ENCODE data around the gene EPB41L4B.

DNA sequence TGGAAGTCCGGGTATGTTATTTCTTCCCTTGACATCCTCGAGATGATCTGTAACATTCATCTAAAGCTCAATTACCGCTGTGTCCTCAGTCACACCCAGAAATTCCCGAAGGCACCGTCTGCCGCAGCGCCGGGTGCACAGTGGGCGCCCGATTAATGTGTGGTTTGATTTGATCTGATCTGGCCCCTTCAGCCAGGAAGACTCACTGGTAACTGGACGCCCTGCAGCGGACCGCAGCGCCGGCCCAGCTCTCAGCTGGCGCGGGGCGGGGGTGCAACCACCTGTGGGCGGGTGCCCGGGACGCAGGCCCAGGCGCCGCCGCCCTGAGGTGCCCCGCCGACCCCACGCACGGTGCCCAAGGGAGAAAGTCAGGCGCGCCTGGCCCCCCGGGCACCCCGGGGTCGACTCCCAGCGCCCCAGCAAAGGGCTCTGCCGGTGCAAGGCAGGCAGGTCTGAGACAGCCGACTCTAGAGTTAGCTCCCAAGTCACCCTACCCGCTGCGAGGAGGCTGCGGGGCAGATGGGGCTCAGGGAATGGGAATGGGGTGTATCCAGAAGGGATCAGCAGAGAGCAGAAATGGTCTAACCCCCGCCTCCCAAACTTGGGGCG is 1.7 kb downstream of the EPB41L4B start:
- TF ChIP-seq EGR1 (IDR thresholded peaks at IDR 0.05; ENCODE audit: low read depth) (no peak), EZH2phosphoT487 (IDR thresholded peaks at IDR 0.05; ENCODE audit: borderline replicate concordance) (no peak), POLR2A (IDR thresholded peaks at IDR 0.05; ENCODE audit: borderline replicate concordance, extremely low read depth, insufficient read depth, insufficient read length) (no peak), RAD21 (IDR thresholded peaks at IDR 0.05; ENCODE audit: low read depth) (no peak), POLR2AphosphoS5 (IDR thresholded peaks at IDR 0.05; ENCODE audit: low read depth, low read length) (no peak), ZNF274 (IDR thresholded peaks at IDR 0.05; ENCODE audit: low read depth, low read length) (no peak), CEBPB (IDR thresholded peaks at IDR 0.05; ENCODE audit: low read depth) (no peak), EZH2 (IDR thresholded peaks at IDR 0.05) (no peak), SP1 (IDR thresholded peaks at IDR 0.05; ENCODE audit: low read depth) (no peak), ELF1 (IDR thresholded peaks at IDR 0.05; ENCODE audit: borderline replicate concordance, low read depth) (no peak)
- TF ChIP-seq, protein P1, sequence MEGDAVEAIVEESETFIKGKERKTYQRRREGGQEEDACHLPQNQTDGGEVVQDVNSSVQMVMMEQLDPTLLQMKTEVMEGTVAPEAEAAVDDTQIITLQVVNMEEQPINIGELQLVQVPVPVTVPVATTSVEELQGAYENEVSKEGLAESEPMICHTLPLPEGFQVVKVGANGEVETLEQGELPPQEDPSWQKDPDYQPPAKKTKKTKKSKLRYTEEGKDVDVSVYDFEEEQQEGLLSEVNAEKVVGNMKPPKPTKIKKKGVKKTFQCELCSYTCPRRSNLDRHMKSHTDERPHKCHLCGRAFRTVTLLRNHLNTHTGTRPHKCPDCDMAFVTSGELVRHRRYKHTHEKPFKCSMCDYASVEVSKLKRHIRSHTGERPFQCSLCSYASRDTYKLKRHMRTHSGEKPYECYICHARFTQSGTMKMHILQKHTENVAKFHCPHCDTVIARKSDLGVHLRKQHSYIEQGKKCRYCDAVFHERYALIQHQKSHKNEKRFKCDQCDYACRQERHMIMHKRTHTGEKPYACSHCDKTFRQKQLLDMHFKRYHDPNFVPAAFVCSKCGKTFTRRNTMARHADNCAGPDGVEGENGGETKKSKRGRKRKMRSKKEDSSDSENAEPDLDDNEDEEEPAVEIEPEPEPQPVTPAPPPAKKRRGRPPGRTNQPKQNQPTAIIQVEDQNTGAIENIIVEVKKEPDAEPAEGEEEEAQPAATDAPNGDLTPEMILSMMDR (IDR thresholded peaks at IDR 0.05 in 2 of 3, conservative IDR thresholded peaks at IDR 0.05 in 1 of 3; ENCODE audit: borderline replicate concordance in 1 of 3, insufficient read depth in 1 of 3, low read depth in 2 of 3, low read length in 2 of 3) = no peak
- TF ChIP-seq, protein P2, sequence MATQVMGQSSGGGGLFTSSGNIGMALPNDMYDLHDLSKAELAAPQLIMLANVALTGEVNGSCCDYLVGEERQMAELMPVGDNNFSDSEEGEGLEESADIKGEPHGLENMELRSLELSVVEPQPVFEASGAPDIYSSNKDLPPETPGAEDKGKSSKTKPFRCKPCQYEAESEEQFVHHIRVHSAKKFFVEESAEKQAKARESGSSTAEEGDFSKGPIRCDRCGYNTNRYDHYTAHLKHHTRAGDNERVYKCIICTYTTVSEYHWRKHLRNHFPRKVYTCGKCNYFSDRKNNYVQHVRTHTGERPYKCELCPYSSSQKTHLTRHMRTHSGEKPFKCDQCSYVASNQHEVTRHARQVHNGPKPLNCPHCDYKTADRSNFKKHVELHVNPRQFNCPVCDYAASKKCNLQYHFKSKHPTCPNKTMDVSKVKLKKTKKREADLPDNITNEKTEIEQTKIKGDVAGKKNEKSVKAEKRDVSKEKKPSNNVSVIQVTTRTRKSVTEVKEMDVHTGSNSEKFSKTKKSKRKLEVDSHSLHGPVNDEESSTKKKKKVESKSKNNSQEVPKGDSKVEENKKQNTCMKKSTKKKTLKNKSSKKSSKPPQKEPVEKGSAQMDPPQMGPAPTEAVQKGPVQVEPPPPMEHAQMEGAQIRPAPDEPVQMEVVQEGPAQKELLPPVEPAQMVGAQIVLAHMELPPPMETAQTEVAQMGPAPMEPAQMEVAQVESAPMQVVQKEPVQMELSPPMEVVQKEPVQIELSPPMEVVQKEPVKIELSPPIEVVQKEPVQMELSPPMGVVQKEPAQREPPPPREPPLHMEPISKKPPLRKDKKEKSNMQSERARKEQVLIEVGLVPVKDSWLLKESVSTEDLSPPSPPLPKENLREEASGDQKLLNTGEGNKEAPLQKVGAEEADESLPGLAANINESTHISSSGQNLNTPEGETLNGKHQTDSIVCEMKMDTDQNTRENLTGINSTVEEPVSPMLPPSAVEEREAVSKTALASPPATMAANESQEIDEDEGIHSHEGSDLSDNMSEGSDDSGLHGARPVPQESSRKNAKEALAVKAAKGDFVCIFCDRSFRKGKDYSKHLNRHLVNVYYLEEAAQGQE (IDR thresholded peaks at IDR 0.05; ENCODE audit: low read depth) = no peak
